Esophagus muscularis mucosa (tissue), 4 donors: Measurements from ENCODE around the gene RBM20.

Experiments
- EP300 ChIP-seq: sonication (generic); formaldehyde crosslinking; IDR thresholded peaks from one replicate; pipeline ENCODE4 v1.6.1; 2017; ENCODE audit warnings: antibody characterized with exemption
- POLR2A ChIP-seq: fragments of 450-650 bp; IDR thresholded peaks from one replicate; pipeline ENCODE4 v1.6.1; 2017; ENCODE audit warnings: antibody characterized with exemption, moderate library complexity, mild to moderate bottlenecking, low read depth
- POLR2AphosphoS5 ChIP-seq, 2 donors: sonication (generic); formaldehyde crosslinking; IDR thresholded peaks; one replicate each; pipeline ENCODE4 v1.6.1; 2017; ENCODE audit warnings: antibody characterized with exemption in 2 of 2
- TF ChIP-seq, protein P1 (sequence below), 3 experiments: fragments of 200-600 bp in 2 of 3; fragments of 450-650 bp in 1 of 3; sonication (generic) in 2 of 3; IDR thresholded peaks; one replicate each; pipeline ENCODE4 v1.5.1; 2017 to 2019; ENCODE audit warnings: antibody characterized with exemption in 3 of 3, mild to moderate bottlenecking in 2 of 3, moderate library complexity in 1 of 3

GRCh38 chr10:110774069-110775019 is 130.2 kb downstream of the RBM20 start:
- TF ChIP-seq POLR2A (no peak), POLR2AphosphoS5 (IDR thresholded peaks at IDR 0.05) (peak in 1 of 2 donors; percentile 41), EP300 (no peak)
- TF ChIP-seq, protein P1, sequence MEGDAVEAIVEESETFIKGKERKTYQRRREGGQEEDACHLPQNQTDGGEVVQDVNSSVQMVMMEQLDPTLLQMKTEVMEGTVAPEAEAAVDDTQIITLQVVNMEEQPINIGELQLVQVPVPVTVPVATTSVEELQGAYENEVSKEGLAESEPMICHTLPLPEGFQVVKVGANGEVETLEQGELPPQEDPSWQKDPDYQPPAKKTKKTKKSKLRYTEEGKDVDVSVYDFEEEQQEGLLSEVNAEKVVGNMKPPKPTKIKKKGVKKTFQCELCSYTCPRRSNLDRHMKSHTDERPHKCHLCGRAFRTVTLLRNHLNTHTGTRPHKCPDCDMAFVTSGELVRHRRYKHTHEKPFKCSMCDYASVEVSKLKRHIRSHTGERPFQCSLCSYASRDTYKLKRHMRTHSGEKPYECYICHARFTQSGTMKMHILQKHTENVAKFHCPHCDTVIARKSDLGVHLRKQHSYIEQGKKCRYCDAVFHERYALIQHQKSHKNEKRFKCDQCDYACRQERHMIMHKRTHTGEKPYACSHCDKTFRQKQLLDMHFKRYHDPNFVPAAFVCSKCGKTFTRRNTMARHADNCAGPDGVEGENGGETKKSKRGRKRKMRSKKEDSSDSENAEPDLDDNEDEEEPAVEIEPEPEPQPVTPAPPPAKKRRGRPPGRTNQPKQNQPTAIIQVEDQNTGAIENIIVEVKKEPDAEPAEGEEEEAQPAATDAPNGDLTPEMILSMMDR (IDR thresholded peaks at IDR 0.05), result no peak
